M059J (cell line): ENCODE data around the gene KIF19. TPM values are rescaled to one million over a fixed set of nuclear protein-coding genes. Genes with fewer than 3 reads are reported as not detected.
A peak's percentile ranks its signal among the peaks of the same experiment; 100 is the strongest.

ENCODE experiments used
- DNase-seq: peaks from one replicate; pipeline ENCODE4 v3.0.0-alpha.2; 2012; ENCODE audit warnings: low read depth
- total RNA-seq: library from RNA; depleted of rRNA; stranded (reverse); fragments of >200 nt; shearing (Covaris generic); gene quantifications from 2 replicates; pipeline ENCODE4 v1.2.3, GENCODE V29; 2014

The KIF19 gene
- total RNA-seq, 1 experiment from 2014 or later, result not detected

DNA sequence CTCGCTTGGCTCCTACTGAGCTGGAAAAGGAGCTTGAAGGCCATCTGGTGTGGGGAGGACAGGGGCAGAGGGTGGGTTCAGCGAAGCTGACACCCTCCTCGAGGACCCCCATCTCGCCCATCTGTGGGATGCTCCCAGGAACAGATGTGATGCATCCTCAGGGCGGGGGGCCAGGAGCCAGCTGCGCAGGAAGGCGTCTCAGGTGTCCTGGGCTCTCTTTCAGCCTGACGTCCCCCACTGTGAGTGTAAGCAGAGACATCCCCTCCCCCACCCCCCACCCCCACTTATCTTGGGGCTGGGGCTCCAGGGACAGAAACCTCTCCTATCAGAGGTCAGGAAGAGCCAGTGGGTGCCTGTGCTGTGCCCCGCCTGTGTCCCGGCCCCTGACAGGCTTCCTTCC is 16.2 kb downstream of the KIF19 start:
- DNase-seq, result no peak

DNA sequence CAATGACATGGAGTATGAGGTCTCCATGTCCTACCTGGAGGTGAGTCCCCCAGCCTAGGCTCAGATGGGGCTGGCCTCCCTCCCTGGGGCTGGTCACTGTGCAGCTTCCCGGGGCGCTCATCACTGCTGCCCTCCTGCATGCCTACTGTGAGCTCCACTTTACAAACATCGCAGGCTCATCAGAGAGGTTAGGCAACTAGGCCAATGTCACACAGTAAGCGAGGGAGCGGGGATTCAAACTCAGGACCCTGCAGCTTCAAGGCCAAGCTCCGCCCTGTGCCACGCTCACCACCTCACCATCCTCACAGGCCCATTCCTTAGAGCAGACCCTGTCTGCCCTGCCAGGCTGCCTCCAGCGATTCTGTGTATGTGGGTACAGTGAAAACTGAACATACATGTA is 17.1 kb downstream of the KIF19 start:
- DNase-seq, result no peak

DNA sequence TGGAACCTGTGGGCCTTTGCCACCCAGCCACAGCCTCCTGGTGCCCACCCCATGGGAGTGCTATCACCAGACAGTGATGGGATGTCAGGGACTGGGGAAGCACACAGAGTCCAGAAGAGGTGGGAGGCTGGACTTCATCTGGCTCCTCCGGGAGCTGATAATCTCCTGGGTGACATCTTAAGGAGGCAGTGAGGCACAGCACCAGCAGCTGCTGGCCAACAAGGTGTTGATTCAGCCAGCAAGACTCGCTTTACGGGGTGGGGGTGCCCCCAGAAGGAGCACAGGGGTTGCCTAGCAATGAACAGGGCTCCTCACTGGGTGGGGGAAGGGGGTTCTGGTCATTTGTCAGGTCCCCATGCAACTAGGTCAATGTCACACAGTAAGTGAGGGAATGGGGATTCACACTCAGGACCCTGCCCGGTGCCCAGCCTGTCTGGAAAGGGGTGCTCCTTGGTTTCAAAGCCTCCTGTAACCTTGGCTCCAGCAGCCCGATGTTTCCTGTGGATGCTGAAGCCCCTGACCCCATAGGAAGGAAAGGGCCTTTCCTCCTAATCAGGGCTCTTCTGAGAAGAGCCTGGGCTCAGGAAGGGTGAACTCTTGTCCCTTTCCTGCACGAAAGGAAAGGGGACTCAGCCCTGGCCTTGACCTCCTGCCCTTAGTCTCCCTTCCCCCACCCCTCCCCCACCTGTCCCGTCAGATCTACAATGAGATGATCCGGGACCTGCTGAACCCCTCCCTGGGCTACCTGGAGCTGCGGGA is 17.7 kb downstream of the KIF19 start:
- DNase-seq, result no peak

DNA sequence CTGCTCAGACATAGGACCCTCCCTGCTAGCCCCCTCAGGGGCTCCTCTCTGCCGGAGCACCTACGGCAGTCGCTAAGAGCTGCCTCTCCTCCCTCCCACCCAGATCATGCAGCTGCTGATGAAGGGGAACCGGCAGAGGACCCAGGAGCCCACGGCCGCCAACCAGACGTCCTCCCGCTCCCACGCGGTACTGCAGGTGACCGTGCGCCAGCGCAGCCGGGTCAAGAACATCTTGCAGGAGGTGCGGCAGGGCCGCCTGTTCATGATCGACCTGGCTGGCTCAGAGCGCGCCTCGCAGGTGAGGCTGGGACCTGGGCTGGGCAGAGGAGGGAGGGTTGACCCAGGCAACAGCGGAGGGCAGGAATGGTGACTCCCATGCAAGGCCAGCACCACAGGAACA is 18.6 kb downstream of the KIF19 start:
- no peak for DNase-seq

DNA sequence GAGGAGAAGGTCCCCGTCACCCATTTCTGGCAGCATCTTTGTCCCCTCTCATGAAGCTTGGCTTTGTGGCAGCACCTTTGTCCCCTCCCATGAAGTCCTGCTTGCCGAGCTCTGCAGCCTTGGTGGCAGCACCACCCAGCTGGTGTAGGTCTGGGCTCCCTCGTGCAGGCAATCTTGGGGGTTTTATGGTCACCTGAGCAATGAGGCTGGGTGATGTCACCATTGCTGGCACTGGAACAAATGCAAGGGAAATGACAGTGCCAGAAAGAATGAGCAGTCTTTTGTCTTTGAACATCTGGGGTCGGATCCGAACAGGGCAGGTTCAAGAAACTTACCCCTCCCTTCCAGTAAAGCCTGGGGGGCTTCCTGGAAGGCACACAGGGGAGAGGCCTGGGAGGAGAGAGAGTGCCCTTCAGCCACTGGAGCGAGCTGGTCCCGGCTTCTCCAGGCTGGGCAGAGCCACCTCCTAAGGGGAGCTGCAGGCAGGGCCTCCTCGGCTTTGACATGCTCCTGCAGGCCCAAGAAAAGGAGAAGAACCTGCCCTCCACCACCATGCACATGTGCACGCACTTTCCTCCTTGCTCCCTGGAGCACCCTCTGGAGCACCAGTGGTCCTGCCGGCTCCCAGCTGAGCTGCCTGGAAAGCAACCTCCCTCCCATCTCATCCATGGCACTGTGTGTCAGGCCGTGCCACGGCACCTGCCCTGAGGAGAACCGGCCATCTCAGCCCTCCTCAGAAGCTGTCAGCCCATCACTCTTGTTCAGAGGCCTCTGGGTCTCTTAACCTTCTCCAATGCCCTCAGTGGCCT is 19.6 kb downstream of the KIF19 start:
- DNase-seq, result peak; percentile 41

DNA sequence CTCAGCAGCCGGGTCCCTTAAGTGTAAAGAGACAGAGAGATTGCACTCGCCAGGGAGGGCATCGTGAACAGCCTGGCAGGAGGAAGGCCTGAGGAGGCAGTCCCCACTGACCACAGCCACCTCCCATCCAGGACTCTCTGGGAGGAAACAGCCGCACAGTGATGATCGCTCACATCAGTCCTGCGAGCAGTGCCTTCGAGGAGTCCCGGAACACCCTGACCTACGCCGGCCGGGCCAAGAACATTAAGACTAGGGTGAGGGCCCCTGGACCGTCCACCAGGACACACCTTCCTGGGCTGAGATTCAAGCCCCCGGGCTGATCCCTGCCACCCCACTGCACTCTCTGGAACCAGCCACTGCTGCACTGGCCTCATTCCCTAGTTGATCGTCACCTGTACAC is 21.6 kb downstream of the KIF19 start:
- no peak for DNase-seq

DNA sequence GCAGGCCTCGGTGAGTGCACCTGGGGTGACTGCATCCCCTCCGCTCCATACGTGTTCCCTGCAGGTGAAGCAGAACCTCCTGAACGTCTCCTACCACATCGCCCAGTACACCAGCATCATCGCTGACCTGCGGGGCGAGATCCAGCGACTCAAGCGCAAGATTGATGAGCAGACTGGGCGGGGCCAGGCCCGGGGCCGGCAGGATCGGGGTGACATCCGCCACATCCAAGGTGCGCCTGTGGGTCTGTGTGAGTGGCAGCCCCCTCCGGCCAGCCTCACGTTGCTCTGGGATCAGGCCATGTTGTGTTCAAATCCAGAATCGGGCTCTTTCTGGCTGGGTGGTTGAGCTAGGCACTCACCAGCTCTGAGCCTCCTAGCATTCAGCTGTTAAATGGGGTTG is 23.1 kb downstream of the KIF19 start:
- DNase-seq, result no peak

DNA sequence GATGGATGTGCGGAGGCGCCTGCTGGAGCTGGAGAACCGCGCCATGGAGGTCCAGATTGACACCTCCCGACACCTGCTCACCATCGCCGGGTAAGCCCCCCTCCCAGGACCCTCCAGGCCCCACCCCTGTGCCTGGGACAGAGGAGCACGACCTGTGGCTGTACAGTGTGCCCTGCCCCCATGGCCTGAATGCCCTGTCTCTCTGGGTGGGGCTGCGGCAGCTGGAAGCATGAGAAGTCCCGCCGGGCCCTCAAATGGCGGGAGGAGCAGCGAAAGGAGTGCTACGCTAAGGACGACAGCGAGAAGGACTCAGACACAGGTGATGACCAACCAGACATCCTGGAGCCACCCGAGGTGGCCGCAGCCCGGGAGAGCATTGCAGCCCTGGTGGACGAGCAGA is 24.5 kb downstream of the KIF19 start:
- DNase-seq, result no peak

DNA sequence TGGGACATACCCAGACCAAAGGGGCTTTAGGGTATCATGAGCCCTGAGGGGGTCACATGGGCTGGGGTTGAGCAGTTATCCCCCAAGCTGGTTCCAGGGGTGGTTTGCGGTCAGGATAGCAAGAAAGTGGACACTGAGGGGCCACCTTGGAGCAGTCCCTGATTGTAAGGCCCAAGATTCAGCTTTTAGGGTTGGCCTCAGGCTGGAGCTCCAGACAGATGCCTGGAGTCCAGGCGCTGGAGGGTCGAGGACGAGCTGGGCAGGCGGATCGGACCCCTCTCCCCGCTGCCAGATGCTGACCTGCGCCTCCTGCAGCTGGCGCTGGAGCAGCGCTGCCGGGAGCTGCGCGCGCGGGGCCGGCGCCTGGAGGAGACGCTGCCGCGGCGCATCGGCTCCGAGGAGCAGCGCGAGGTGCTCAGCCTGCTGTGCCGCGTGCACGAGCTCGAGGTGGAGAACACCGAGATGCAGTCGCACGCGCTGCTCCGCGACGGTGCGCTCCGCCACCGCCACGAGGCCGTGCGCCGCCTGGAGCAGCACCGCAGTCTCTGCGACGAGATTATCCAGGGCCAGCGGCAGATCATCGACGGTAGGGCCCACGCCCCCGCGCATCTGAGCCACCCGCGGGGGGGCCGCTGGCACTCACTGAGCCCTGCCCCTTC is 25.7 kb downstream of the KIF19 start:
- no peak for DNase-seq

DNA sequence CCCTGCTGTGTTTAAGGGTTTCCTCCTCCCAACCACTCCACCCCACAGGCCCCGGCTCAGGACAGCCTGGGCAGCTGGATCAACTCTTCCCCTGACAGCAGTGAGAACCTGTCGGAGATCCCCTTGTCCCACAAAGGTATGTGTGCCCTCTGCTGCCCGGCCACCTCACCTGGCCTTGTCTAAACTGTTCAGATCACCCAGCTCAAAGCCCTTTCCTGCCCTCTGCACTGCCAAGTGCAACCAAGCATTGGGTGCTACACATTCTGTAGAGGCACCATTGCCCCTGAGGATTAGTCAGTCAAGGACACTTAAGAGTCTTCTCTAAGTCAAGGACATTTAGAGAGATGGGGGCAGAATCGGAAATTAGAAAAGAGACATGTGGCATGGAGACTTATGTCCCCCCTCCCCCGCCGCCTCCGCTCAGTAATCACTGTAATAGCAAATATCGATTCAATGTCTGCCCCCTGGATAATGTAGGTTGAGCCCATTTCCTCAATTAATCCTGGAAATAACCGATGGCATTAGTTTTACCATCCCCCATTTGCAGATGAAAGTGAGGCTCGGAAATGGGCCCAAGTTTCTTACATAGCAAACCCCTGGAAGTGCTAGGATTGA is 27.5 kb downstream of the KIF19 start:
- DNase-seq, result no peak

DNA sequence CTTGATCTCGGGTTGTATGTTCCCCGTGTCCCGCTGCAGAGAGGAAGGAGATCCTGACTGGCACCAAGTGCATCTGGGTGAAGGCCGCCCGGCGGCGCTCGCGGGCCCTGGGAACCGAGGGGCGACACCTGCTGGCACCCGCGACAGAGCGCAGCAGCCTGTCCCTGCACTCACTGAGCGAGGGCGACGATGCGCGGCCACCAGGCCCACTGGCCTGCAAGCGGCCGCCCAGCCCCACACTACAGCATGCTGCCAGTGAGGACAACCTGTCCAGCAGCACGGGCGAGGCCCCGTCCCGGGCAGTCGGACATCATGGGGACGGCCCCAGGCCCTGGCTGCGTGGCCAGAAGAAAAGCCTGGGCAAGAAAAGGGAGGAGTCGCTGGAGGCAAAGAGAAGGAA is 28.1 kb downstream of the KIF19 start:
- peak; percentile 33 for DNase-seq

DNA sequence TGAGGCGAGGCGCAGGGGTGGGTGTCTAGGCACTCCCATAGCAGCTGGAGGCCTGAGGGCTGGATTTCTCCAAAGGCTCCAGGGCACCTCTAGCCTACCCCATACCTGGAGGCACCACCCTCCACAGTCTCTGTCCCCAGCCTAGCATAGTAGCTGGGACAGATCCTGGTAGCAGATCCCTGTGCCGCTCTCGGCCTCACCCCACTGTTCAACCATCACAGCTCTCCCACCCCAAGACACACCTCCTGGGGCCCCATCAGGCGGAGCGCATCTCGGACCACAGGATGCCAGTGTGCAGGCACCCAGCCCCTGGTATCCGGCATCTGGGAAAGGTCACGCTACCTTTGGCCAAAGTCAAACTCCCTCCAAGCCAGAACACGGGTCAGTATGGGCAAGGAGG is 28.5 kb downstream of the KIF19 start:
- DNase-seq, result no peak

DNA sequence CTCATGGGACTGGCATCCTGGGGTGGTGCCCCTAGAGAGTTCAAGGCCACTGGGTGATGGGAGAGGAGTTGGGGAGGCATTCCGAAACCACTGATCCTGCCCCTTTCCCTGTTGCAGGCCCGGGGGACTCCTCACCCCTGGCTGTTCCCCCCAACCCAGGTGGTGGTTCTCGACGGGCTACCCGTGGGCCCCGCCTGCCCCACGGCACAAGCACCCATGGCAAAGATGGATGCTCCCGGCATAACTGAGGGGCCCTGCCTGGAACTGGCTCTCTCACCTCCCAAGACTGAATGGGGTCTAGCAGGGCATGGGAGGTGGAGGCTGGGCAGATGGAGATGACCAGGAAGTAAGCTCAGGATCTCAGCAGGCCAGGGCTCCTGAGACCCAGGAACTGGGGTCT is 29.0 kb downstream of the KIF19 start:
- no peak for DNase-seq

DNA sequence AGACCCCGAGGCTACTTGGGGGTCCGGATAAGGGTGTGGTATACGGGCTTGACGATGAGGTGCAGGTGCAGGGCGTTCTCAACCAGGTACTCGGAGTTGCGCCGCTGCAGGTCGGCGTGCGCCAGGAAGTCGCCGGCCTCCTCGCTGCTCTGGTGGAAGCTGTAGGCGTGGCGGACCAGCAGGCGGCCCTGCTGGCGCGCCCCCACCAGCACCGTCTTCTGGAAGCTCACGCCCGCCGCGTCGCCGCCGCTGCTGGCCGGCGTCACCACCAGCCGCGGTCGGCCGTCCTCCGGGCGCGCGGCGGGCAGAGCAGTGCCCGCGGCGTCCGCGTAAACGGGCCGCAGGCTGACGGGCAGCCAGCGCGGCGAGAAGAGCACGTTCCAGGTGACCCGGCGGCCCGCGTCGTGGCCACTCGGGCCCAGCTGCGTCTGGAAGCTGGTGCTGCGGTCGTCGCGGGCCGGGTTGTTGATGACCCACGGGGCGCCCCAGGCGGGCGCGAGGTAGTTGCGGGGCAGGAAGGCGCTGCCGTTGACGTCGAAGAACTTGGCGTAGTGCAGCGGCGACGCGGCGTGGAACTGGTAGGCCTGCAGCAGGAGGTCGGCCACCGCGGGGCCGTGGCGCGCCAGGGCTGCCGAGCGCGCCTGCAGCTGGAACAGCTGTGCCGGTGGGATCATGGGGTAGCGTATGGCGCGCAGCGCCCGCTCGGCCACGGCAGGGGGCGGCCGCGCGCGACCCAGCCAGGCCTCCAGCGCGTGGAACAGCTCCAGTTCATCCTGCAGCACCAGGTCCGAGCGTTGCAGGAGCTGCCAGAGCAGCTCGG is 30.8 kb downstream of the KIF19 start:
- no peak for DNase-seq

DNA sequence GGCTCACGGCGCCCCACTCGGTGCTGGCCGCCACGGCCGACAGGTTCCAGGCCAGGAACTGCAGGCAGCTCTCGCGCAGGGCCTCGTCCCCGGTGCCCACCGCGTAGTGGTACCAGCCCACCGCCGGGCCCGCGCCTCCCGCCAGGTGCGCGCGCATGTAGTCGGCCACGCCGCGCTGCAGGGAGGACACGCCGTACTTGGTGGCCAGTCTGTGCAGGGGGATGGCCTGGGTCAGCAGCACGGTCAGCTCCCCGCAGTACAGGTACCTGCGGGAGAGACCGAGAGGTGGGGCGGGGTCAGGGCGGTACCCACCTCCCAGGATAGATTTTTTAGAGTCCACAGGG is 31.4 kb downstream of the KIF19 start:
- DNase-seq, result no peak

DNA sequence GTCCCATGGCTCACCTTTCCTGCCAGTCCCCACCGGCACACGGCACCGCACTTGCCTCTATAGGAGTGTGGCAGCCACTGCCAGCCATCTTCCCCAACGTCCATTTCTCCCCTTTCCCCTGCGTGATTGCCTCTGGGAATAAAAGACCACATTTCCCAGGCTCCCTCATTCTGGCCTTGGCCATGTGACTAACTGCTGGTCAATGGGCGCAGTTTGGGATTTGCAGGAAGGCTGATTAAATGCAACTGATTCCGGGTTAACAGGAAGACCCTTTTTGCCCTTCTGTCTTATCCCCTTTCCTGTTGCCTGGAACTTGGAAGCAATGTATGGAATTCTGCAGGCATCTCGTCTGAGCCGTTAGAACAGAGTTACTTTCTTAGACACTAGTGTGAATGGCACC is 32.7 kb downstream of the KIF19 start:
- peak; percentile 13 for DNase-seq

DNA sequence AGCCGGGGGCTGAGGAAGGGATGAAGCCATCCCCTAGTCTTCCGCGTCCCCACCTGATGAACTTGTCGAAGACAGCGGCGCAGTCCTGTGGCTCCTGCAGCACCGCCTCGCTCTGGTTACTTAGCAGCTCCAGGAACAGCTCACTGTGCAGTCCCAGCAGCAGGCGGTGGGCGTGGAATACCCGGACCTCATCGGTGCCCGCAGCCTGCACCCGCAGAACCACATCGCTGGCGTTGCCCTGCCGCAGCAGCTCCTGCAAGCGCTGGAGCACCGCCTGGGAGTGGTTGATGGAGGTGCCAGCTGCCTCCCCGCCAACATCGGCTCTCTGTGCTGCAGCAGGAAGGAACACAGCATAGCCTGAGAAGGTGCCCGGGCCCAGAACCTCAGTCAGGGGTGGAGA is 33.9 kb downstream of the KIF19 start:
- no peak for DNase-seq

DNA sequence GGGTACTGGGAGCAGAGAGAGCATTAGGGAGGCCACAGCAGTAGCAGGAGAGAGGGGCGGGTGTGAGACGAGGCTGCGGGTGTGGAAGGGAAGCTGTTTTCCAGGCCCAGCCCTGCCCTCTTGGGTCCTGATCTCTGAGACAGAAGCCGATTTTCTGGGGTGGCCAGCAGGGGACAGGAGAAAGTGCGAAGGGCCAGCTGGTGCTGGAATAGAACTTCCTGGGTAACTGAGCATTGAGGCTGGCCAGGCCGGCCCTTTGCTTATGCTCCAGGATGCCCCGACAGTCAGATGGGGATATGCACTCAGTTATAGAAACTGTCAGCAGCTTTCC is 34.8 kb downstream of the KIF19 start:
- DNase-seq, result no peak

DNA sequence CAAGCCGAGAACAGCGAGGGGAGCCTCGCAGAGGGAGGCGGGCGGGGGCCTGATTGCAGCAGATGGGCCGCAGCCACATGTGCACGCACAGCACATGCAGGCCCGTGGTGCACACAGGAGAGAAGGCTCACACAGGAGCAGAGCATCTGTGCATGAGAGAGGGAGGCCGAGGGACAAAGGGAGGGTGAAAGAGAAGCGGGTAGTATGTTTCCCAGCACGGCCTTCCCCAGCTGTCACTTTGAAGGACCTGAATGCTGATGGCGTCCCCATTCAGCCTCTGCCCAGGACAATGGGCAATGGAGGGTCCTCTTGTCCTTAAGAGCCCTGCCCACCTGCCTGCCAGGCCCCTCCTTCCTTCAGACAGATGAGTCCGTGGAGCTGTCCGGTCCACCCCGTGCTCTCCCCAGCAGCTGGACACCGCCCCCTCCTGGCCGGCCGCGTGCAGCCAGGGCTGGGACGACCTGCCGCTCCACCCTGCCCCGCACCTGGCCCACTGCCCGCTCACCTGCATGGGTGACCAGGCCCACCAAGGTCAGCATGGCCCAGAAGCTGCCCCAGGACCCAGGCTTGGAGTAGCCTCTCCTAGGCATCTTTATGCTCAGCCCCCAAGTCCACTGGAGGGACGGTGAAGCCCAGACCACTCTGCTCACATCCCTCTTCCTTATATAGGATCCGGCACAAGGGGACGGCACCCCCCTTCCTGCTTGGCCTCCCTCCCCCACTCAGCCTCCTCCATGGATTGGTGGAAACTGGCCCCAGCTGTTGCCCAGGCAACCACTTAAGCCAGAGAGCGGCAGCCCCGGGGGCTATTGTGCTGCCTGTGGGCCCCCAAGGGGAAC is 35.4 kb downstream of the KIF19 start, which contains the start of gene BTBD17:
Gene BTBD17 (minus strand): TSS at position 639 of the 839 bp plus-strand sequence. CDS start 49 bp downstream, at position 590.
- DNase-seq, result peak; percentile 17

DNA sequence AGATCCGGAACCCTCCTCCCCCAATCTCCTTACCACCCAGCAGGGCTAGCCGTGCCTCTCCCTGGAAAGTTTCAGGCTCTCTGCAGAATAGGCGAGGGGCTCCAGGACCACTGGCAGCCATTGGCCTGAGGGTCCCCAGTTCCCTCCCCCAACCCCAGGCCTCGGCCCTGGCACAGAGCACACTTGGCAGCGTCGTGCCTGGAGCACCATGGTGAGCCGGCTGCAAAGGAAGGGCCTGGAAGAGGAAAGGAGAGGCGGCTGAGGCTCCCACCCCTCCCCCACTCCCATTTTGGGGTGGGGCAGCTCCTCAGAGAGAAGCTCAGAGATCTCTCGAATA is 36.0 kb downstream of the KIF19 start:
- no peak for DNase-seq
